ENCODE data around the gene GMDS.

The GMDS gene

GRCh38 chr6:2129182-2129621 is 116.2 kb downstream of the GMDS start:
- DNase-seq: no peak

- no peak for DNase-seq
Measured at GRCh38 chr6:2127484-2127911, 117.9 kb downstream of the GMDS start.

DNA sequence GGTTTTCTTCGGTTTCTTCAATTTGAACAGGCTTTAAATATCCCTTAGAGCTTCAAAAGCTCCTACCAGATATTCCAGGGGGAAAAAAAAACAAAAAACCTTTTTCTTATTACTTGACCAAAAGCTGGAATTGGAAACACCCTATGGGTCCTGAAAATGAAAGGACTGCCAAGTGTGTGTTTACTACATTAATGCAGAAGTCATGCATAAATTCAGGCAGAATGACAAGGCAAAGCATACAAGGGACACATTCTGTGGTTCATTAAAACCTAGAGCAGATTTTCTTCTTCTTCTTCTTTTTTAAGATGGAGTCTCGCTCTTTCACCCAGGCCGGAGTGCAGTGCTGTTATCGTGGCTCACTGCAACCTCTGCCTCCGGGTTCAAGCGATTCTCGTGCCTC is 119.1 kb downstream of the GMDS start:
- DNase-seq: no peak

GRCh38 chr6:2125158-2125557 is 120.2 kb downstream of the GMDS start:
- no peak for DNase-seq

DNA sequence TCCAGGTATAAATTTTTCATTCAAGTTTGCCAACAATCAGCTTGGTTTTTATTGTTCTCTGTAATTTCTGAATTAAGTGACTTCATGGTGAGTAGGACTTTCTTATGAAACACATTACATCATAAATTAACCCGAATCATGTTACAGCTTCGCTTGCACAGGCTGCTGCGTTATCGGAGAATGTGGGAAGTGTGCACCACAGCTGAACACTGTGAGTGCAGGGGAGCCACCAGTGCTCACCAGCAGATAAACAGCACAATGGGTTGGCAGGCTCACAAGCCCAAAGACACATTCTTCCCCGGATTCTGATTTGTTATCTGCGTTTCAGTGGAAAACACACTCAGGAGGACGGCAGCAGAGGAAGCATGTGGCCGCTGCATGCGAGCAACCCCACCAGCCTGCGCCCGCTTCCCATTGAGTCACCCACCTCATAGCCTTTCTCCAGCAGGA is 121.1 kb downstream of the GMDS start:
- DNase-seq: no peak

GRCh38 chr6:2120912-2121311 is 124.5 kb downstream of the GMDS start:
- DNase-seq: no peak

GRCh38 chr6:2119275-2119674 is 126.1 kb downstream of the GMDS start:
- DNase-seq: no peak

GRCh38 chr6:2118136-2118535 is 127.3 kb downstream of the GMDS start:
- no peak for DNase-seq

DNA sequence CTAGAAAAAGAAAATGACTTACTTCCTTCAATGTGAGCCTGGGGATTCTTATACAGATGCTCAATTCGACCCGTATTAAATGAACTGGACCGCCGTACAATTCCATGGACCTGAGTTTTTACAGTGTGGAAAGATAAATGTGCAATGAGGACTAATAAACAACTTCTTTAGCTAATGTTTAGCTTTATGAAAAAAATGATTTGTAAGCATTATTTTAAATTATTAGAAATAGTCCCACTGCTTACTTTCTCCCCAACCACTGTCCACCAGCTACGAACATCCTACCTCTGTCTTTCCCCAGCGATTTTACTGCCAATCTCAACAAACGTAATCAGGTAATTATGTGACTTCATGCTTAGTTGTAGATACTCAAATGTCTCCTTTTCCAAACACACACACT is 128.0 kb downstream of the GMDS start:
- no peak for DNase-seq

- no peak for DNase-seq
Measured at GRCh38 chr6:2116496-2116895, 128.9 kb downstream of the GMDS start.

GRCh38 chr6:2114100-2114499 is 131.3 kb downstream of the GMDS start:
- DNase-seq: no peak

DNA sequence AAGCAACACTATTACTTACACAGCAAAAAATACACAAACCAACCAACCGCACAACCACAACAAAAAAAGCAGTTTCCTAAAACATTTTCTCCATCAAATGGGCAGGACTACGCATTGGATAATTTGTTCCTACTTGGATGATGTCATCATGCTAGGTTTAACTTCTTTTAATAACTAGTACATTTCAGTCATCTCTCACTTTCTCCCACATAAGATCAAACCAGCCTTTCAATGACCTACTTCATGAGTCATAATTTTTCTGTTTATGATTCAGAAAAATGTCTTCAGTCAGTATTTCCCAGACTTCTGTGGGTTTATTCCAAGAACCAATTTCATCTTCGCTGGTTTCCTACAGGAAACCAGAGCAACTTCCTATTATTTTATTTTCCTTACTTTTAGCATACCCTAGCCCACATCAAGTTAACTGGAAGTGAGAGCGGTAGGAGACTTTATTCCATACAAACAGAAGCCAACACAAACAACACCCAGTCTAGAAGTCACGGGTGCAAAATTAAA is 134.2 kb downstream of the GMDS start:
- DNase-seq: no peak

DNA sequence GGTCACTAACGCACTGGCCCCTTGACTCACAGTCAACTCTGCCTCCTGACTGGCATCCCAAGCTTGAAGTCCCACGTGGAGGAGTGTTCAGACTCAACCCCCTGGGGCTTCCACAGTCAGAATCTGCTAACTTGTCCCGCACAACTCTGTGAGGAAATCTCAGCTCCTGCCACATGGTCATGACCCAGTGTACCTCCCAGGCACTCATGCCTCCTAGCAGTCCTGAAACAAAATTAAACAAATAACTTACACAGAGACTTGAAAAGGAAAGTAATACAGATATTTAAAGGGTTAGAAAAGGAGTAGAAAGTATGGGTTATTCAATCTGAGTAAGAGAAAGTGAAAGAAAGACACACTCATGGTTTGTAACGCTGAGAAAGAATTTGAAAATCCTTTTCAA is 134.9 kb downstream of the GMDS start:
- no peak for DNase-seq

- DNase-seq: no peak
Measured at GRCh38 chr6:2109796-2110195, 135.6 kb downstream of the GMDS start.

GRCh38 chr6:2108700-2109306 is 136.6 kb downstream of the GMDS start:
- peak; percentile 50 for DNase-seq

DNA sequence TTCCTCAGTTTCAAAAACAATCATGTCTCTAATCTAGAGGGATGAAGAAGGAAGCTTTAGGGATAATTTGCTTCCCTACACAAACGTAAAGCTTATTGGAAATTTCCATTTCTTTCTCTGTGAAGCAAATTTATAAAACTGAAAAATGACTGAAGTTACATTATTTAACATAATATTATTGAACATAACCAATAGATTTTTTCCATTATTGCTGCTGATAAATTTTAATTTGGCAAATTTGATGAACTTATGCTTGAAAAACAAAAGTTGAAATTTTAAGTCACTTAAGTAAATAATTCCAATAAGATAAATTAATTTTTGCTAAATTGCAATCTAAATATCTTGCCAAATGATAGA is 140.9 kb downstream of the GMDS start:
- no peak for DNase-seq

DNA sequence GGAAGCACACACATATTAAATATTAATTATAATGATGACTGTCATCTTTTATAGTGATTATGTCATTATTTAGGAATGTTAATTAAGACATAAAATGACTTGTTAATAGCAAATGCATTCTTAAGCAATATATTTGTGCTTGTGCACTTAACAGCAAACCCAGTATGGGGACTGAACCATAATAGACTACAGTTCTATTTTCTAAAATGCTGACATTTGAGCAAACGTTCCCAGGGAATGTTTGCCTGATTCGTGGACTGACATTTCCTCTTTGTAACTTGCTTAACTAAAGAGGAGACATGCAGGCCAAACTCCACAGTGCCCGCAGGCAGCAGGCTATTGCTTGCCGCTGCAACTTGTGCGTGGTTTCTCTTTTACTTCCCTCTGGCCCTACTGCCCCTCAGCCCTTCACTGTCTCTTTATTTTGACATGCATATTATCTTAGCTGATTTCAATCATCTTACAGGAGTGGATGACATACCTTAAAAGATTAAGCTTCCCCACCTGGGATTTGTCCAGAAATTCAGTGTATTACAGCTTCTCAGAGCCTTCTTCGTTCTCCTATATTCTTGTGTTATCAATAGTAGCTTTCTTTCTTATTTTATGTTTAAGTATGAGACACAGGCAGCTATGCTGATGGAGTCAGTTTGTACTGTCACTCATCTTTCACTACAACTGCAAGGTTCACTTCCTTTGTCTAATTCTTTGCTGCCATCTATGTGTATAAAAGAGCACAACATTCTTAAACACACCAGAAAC is 141.5 kb downstream of the GMDS start:
- DNase-seq: no peak

GRCh38 chr6:2102966-2103365 is 142.4 kb downstream of the GMDS start:
- DNase-seq: no peak

- DNase-seq: no peak
Measured at GRCh38 chr6:2102316-2102883, 143.0 kb downstream of the GMDS start.

GRCh38 chr6:2101213-2101612 is 144.2 kb downstream of the GMDS start:
- DNase-seq: no peak

DNA sequence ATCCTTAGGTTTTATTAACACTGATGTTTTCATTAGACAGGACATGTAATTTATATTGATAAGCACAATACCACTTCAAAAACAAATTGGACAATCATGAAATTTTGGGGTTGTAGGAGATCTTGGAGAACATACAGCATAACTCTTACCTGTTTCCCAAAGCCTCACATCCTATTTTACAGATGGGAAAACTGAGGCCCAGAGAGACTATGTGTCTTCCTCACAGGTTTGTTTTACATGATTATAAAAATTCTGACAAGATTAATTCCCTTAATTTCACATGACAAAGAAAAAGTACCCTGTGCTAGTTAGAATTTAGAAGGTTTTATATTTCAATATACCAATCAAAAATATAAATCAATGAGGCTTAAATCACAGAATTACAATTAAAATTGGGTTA is 145.5 kb downstream of the GMDS start:
- DNase-seq: no peak

GRCh38 chr6:2097464-2097863 is 147.9 kb downstream of the GMDS start:
- DNase-seq: no peak

GRCh38 chr6:2094642-2095041 is 150.8 kb downstream of the GMDS start:
- no peak for DNase-seq

GRCh38 chr6:2086326-2086965 is 159.0 kb downstream of the GMDS start:
- DNase-seq: no peak
